Measurements from ENCODE around the gene ADAMTS15. TPM values are rescaled to one million over a fixed set of nuclear protein-coding genes. Genes with fewer than 3 reads are reported as not detected.

Gene ADAMTS15
- total RNA-seq, 1 donor: not detected

DNA sequence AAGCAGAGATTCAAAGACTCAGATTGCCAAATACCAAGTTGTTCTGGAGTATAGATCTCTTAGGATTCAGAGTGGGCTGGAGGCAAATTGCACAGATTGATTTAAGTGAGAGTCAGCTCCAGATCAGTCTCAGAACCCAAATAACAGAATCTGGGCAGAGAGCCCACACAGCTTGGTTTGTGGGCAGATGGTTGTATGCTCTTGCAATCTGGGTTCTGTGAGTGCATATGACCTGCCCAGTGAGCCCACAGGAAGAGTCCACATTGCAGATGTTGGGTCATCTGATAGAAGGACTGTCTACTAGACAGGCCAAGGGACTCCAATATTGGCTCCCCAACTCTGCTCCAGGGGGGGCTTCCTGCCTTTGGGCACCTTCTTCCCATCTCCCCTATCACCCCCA, 65.9 kb downstream of the ADAMTS15 start:
- no peaks in the 10 kb centered on the region for H3K27me3 ChIP-seq (ENCODE audit: insufficient read depth, low read length)
- no peaks in the 10 kb centered on the region for H3K9me3 ChIP-seq (ENCODE audit: low read depth, low read length)
- no peaks in the 10 kb centered on the region for H3K4me1 ChIP-seq (ENCODE audit: insufficient read depth, low read length)
- no peak overlapping the region for H3K4me3 ChIP-seq (ENCODE audit: low read length)

GRCh38 chr11:130514851-130515250, 66.4 kb downstream of the ADAMTS15 start:
- Histone ChIP-seq H3K4me3 (ENCODE audit: low read length) (no peak overlapping the region), H3K9me3 (ENCODE audit: low read depth, low read length) (no peaks in the 10 kb centered on the region), H3K4me1 (ENCODE audit: insufficient read depth, low read length) (no peaks in the 10 kb centered on the region), H3K27me3 (ENCODE audit: insufficient read depth, low read length) (no peaks in the 10 kb centered on the region)

DNA sequence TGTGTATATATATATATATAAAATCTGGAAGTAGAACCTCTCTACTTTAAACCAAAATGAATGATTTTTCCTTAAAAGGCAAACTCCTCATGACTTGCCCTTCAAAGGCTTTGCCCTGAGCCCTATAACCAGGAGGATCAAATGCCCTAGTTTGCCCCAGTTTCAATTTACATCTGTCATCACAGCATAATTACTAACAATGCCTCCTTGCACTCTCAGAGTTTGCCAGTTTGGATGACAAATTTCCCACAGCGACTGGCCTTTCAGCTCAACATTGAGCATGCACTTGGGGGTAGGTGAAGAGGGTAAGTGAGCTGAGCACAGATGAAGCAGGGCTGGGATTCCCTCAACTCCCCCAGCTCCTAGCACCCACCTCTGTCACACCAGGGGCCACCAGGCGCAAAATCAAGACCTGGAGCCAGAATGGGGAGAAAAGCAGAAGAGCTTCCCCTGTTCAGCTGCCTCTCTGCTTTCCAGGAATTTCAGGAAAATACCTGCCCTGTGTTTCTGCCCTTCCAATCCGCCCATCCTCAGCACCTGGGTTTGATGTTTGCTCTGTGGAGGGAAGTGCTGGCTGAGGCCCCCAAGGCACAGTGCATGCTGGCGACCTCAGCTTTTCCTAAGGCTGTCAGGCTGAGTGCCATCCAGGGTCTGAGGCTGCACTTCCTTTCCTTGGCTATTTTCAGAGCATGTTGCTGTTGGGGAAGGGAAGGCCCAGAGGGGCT, 67.5 kb downstream of the ADAMTS15 start:
- Histone ChIP-seq H3K9me3 (ENCODE audit: low read depth, low read length) (no peaks in the 10 kb centered on the region), H3K4me3 (ENCODE audit: low read length) (no peak overlapping the region), H3K27me3 (ENCODE audit: insufficient read depth, low read length) (no peaks in the 10 kb centered on the region), H3K4me1 (ENCODE audit: insufficient read depth, low read length) (no peaks in the 10 kb centered on the region)

- Histone ChIP-seq H3K4me1 (ENCODE audit: insufficient read depth, low read length) (no peaks in the 10 kb centered on the region), H3K9me3 (ENCODE audit: low read depth, low read length) (no peaks in the 10 kb centered on the region), H3K27me3 (ENCODE audit: insufficient read depth, low read length) (no peaks in the 10 kb centered on the region), H3K4me3 (ENCODE audit: low read length) (no peak overlapping the region)
Measured at GRCh38 chr11:130516554-130517505, 68.4 kb downstream of the ADAMTS15 start.

- Histone ChIP-seq H3K27me3 (ENCODE audit: insufficient read depth, low read length) (no peaks in the 10 kb centered on the region), H3K9me3 (ENCODE audit: low read depth, low read length) (no peaks in the 10 kb centered on the region), H3K4me1 (ENCODE audit: insufficient read depth, low read length) (no peaks in the 10 kb centered on the region), H3K4me3 (ENCODE audit: low read length) (no peak overlapping the region)
Measured at GRCh38 chr11:130518164-130518680, 69.8 kb downstream of the ADAMTS15 start.

DNA sequence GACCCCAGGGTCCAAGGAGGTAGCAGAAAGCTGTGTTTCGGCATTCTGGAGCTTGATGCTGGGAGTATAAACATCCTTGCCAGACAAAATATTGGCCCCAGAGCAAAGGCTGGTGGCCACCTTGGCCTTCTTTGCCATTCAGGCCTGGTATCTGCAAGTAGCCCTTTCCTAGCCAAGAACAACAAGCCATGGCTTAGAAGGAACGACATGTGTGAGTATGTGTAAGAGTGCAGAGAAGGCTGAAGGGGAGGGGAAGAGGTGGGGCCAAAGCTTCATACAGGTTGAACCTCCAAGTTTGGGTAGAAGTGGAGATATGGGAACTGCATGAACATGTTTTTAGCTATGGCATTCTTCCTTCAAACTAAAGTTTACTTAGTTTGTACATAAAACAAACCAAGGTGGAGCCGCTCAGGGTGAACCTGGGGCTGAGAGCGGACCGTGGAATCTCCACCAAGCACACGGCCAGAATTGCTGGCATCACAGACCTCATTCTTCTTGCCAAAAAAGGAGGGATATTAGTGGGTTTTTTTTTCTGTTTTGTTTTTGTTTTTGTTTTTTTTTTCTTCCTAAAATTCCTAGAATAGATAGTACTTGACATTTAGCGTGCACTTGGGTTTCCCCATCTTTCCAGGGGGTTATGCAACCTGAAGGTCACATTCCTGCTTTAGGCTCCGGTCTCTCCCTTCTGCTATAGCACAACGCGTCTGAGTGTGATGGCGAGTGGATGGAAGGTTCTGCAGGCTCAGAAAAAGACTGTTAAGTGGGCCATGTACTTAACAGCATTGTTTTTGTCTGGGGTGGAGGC, 70.9 kb downstream of the ADAMTS15 start:
- H3K9me3 ChIP-seq (ENCODE audit: low read depth, low read length): no peaks in the 10 kb centered on the region
- no peaks in the 10 kb centered on the region for H3K27me3 ChIP-seq (ENCODE audit: insufficient read depth, low read length)
- no peak overlapping the region for H3K4me3 ChIP-seq (ENCODE audit: low read length)
- no peaks in the 10 kb centered on the region for H3K4me1 ChIP-seq (ENCODE audit: insufficient read depth, low read length)

GRCh38 chr11:130520271-130520671, 71.8 kb downstream of the ADAMTS15 start:
- Histone ChIP-seq H3K4me3 (ENCODE audit: low read length) (no peak overlapping the region), H3K4me1 (ENCODE audit: insufficient read depth, low read length) (no peaks in the 10 kb centered on the region), H3K27me3 (ENCODE audit: insufficient read depth, low read length) (no peaks in the 10 kb centered on the region), H3K9me3 (ENCODE audit: low read depth, low read length) (no peaks in the 10 kb centered on the region)

DNA sequence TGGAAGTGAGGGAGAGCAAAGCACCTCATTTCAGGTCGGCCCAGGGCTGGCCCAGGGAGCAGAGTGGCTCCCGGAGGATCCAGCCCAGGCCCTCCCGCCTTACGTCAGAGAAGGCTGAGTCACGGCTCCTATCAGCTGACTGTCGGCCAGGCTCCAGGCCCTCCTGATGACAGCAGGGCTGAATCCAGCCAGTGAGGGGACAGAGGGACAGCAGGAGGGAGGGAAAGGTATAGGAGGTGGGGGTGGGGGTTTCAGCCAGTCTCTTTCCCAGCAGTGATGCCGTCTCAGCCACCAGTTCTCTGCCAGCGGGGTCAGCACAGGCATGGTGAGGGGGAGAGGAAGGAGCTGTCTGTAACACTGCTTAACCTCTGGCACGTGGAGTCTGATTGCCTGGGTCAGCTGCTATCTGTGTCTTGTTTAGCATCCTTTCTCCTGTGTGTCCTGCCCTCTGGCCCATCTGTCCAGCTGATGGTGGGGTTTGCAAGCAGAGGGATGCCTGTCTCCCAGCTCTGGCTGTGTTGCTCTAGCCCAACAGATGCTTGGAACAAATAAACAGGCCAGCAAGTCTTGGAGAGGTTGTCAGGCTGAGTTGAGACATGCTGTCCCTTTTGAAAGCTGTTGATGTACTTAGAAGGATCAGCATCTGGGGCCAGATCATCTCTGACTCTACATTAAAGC, 74.0 kb downstream of the ADAMTS15 start:
- Histone ChIP-seq H3K4me3 (ENCODE audit: low read length) (no peak overlapping the region), H3K4me1 (ENCODE audit: insufficient read depth, low read length) (no peaks in the 10 kb centered on the region), H3K27me3 (ENCODE audit: insufficient read depth, low read length) (no peaks in the 10 kb centered on the region), H3K9me3 (ENCODE audit: low read depth, low read length) (no peaks in the 10 kb centered on the region)

- Histone ChIP-seq H3K27me3 (ENCODE audit: insufficient read depth, low read length) (no peaks in the 10 kb centered on the region), H3K9me3 (ENCODE audit: low read depth, low read length) (no peaks in the 10 kb centered on the region), H3K4me3 (ENCODE audit: low read length) (no peak overlapping the region), H3K4me1 (ENCODE audit: insufficient read depth, low read length) (no peaks in the 10 kb centered on the region)
Measured at GRCh38 chr11:130523166-130523565, 74.7 kb downstream of the ADAMTS15 start.

DNA sequence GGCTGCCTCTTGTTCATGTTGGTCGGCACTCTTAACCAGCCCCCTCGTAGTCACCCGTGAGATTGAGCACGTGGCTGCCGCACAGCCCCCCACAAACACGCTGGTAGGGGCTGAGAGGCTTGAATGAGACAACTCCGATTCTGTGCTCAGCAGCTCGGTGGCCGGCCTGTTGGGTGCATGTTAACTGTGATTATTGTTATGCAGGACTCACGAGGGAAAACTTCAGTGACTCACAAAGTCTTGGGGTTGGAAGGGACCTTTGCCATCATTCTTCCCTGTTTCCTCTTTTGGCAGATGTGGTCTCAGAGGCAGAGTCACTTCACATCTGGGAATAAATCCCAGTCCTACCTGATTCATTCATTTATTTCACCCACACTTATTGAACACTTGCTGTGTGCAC, 75.2 kb downstream of the ADAMTS15 start:
- Histone ChIP-seq H3K4me1 (ENCODE audit: insufficient read depth, low read length) (no peaks in the 10 kb centered on the region), H3K27me3 (ENCODE audit: insufficient read depth, low read length) (no peaks in the 10 kb centered on the region), H3K4me3 (ENCODE audit: low read length) (no peak overlapping the region), H3K9me3 (ENCODE audit: low read depth, low read length) (no peaks in the 10 kb centered on the region)

DNA sequence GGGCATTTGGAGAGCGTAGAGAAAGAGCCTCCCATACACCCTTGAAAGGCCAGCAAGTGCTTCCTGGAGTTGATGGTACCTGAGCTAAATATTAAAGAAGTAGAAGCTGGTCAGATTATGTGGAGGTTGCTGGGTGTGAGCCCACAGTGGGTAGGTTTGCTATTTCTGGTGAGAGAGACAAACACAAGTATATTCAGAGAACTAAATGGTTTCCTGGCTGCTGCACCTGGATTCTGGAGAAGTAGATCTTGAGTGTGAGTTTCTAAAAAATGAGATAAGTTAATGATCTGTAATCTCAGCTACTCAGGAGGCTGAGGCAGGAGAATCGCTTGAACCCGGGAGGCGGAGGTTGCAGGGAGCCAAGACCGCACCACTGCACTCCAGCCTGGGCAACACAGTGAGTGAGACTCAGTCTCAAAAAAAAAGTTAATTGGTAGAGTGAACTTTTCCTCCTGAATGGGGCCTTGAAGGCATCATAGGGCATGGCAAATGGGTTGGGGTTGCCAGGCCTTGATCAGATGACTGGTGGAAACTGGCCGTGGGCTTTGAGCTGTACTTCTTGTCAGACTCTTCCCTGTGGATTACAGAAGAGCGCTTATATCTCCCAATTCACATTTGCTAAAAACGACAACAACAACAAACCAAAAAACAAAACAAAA, 75.8 kb downstream of the ADAMTS15 start:
- H3K4me1 ChIP-seq (ENCODE audit: insufficient read depth, low read length): no peaks in the 10 kb centered on the region
- H3K9me3 ChIP-seq (ENCODE audit: low read depth, low read length): no peaks in the 10 kb centered on the region
- H3K4me3 ChIP-seq (ENCODE audit: low read length): no peak overlapping the region
- H3K27me3 ChIP-seq (ENCODE audit: insufficient read depth, low read length): no peaks in the 10 kb centered on the region

DNA sequence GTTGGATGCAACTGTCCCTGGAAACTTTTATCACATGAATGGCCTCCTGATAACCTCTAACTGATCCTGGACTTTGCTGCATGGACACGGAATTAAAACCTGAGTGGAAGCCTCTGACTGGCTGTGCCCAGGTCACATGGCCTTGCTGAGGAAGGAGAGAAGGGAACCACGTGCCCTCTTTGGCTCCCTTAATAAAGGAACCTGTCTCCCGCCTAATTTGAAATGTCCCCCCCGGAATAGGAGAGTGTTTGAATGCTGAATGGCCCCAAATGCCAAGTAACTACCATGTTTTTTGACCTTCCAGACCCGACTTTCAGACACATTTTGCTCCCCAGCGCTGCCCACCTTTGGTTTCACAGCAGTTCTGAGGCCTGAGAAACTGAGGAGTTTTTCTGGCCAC, 76.9 kb downstream of the ADAMTS15 start:
- no peaks in the 10 kb centered on the region for H3K4me1 ChIP-seq (ENCODE audit: insufficient read depth, low read length)
- H3K9me3 ChIP-seq (ENCODE audit: low read depth, low read length): no peaks in the 10 kb centered on the region
- H3K4me3 ChIP-seq (ENCODE audit: low read length): no peak overlapping the region
- no peaks in the 10 kb centered on the region for H3K27me3 ChIP-seq (ENCODE audit: insufficient read depth, low read length)
